Measurements from ENCODE around the gene MOV10. TPM values are rescaled to one million over a fixed set of nuclear protein-coding genes. Genes with fewer than 3 reads are reported as not detected.

MOV10 gene
- total and polyA plus RNA-seq, 9 of the 15 experiments (the other 6 are each of a cell fraction or from before 2014, with no cell fraction given), result 16.7 to 105 (median 49.5) TPM

GRCh38 chr1:112707221-112708001, 33.0 kb downstream of the MOV10 start (continued):
- TF ChIP-seq MGA (IDR thresholded peaks at IDR 0.05), result no peak
- TF ChIP-seq DEAF1 (CRISPR knock-in tag; IDR thresholded peaks at IDR 0.05), result peak; percentile 94
- TF ChIP-seq KHSRP (IDR thresholded peaks at IDR 0.05), result no peak
- peak; percentile 72; the same call in 1 of the 2 replicates for TF ChIP-seq TOE1 (IDR thresholded peaks at IDR 0.05; ENCODE audit: borderline replicate concordance)
- TF ChIP-seq TOE1 (CRISPR knock-in tag; IDR thresholded peaks at IDR 0.05; ENCODE audit: borderline replicate concordance, low read depth), result no peak
- TF ChIP-seq PURB (CRISPR knock-in tag; IDR thresholded peaks at IDR 0.05; ENCODE audit: low read depth), result no peak
- 0 out of 2 replicates have a peak, but pooled peaks have one; percentile 15 for TF ChIP-seq SREBF1 (IDR thresholded peaks at IDR 0.05; ENCODE audit: borderline replicate concordance, low read depth, low read length)
- no peak for TF ChIP-seq SRSF7 (optimal IDR thresholded peaks at IDR 0.05; ENCODE audit: low read depth, low read length)
- peak in 1 of 2 experiments; percentile 46 for TF ChIP-seq E2F6 (IDR thresholded peaks at IDR 0.05; ENCODE audit: borderline replicate concordance in 1 of 2, extremely low read depth in 1 of 2, insufficient read depth in 1 of 2, insufficient read length in 1 of 2, low read depth in 1 of 2, low read length in 1 of 2, poor library complexity in 1 of 2, severe bottlenecking in 1 of 2)
- 0 out of 2 replicates have a peak, but pooled peaks have one; percentile 22 for TF ChIP-seq NR3C1 (CRISPR knock-in tag; IDR thresholded peaks at IDR 0.05)
- peak; percentile 50 for TF ChIP-seq ZFX (CRISPR knock-in tag; IDR thresholded peaks at IDR 0.05)
